HEK293 (cell line): ENCODE results near the gene PIK3R5.

ENCODE experiments used
- CTCF ChIA-PET: fragments of 350-600 bp; formaldehyde crosslinking; extraction: SDS; loops from one replicate; lab custom pipeline; 2021; ENCODE audit warnings: antibody characterized with exemption; lab: Yijun Ruan, JAX
- POLR2A ChIA-PET: fragments of 300-600 bp; formaldehyde crosslinking; extraction: SDS; loops from one replicate; lab custom pipeline; 2020; ENCODE audit warnings: antibody characterized with exemption, inconsistent platforms; lab: Yijun Ruan, JAX
- H3K27ac ChIP-seq: fragments of 200-500 bp; sonication (Bioruptor generic); 2 replicates; pipeline ENCODE4 v1.5.1; 2014; ENCODE audit warnings: low read depth, low read length, control low read depth, inconsistent platforms; ENCODE audit errors: extremely low read depth
- H3K36me3 ChIP-seq, 2 experiments: fragments of 200-500 bp in 1 of 2; sonication (Bioruptor generic) in 1 of 2; 1 replicate in 1 of 2; 2 replicates in 1 of 2; pipeline ENCODE4 v1.5.1; 2014 to 2017; ENCODE audit warnings: inconsistent platforms in 2 of 2, low read length in 2 of 2; ENCODE audit not compliant: control insufficient read depth in 2 of 2, insufficient read depth in 1 of 2
- H3K4me1 ChIP-seq: fragments of 200-500 bp; sonication (Bioruptor generic); 2 replicates; pipeline ENCODE4 v1.5.1; 2014; ENCODE audit warnings: mild to moderate bottlenecking, low read length, inconsistent platforms; ENCODE audit not compliant: control insufficient read depth, insufficient read depth
- H3K4me3 ChIP-seq: 2 replicates; pipeline ENCODE4 v1.5.1; 2011; ENCODE audit warnings: low read depth, mild to moderate bottlenecking, control low read depth, low read length, moderate library complexity
- H3K9me3 ChIP-seq: fragments of 200-500 bp; sonication (Bioruptor generic); 2 replicates; pipeline ENCODE4 v1.5.1; 2014; ENCODE audit warnings: low read depth, low read length, inconsistent platforms; ENCODE audit not compliant: control insufficient read depth, insufficient read depth
- GLIS1 ChIP-seq: fragments of 450-650 bp; formaldehyde crosslinking; IDR thresholded peaks from 2 replicates; pipeline ENCODE4 v1.5.1; 2016; ENCODE audit warnings: missing biosample characterization, missing genetic modification characterization
- KLF1 ChIP-seq: fragments of 450-650 bp; formaldehyde crosslinking; IDR thresholded peaks from 2 replicates; pipeline ENCODE4 v1.5.1; 2016; ENCODE audit warnings: missing biosample characterization, missing genetic modification characterization
- REST ChIP-seq: fragments of 450-650 bp; formaldehyde crosslinking; IDR thresholded peaks from 2 replicates; pipeline ENCODE4 v1.5.1; 2016; ENCODE audit warnings: missing biosample characterization, missing genetic modification characterization
- SP3 ChIP-seq: fragments of 450-650 bp; formaldehyde crosslinking; IDR thresholded peaks from 2 replicates; pipeline ENCODE4 v1.5.1; 2016; ENCODE audit warnings: missing biosample characterization, missing genetic modification characterization
- ZNF140 ChIP-seq: fragments of 450-650 bp; formaldehyde crosslinking; IDR thresholded peaks from 2 replicates; pipeline ENCODE4 v1.5.1; 2016; ENCODE audit warnings: missing biosample characterization, missing genetic modification characterization
- ZNF274 ChIP-seq, 2 experiments: fragments of 200-500 bp in 1 of 2; fragments of 450-650 bp in 1 of 2; sonication (Bioruptor generic) in 1 of 2; formaldehyde crosslinking in 1 of 2; IDR thresholded peaks; 2 replicates each; pipeline versions ENCODE4 v1.5.1 to v1.6.1; 2014 to 2016; ENCODE audit warnings: borderline replicate concordance in 1 of 2, inconsistent platforms in 1 of 2, low read length in 1 of 2, missing biosample characterization in 1 of 2, missing genetic modification characterization in 1 of 2
- ZNF280C ChIP-seq: fragments of 450-650 bp; formaldehyde crosslinking; IDR thresholded peaks from 2 replicates; pipeline ENCODE4 v1.5.1; 2016; ENCODE audit warnings: missing biosample characterization, missing genetic modification characterization
- ZNF362 ChIP-seq: fragments of 450-650 bp; formaldehyde crosslinking; IDR thresholded peaks from 2 replicates; pipeline ENCODE4 v1.5.1; 2016; ENCODE audit warnings: missing biosample characterization, missing genetic modification characterization
- ZNF426 ChIP-seq: fragments of 450-650 bp; formaldehyde crosslinking; IDR thresholded peaks from 2 replicates; pipeline ENCODE4 v1.5.1; 2017; ENCODE audit warnings: missing biosample characterization, missing genetic modification characterization, mild to moderate bottlenecking, inconsistent platforms, moderate library complexity
- ZNF449 ChIP-seq: fragments of 450-650 bp; formaldehyde crosslinking; IDR thresholded peaks from 2 replicates; pipeline ENCODE4 v1.5.1; 2017; ENCODE audit warnings: missing biosample characterization, mild to moderate bottlenecking, missing genetic modification characterization, moderate library complexity
- ZNF596 ChIP-seq: fragments of 450-650 bp; IDR thresholded peaks from 2 replicates; pipeline ENCODE4 v1.5.0; 2018; ENCODE audit warnings: missing biosample characterization, mild to moderate bottlenecking, missing genetic modification characterization, moderate library complexity
- ZNF660 ChIP-seq: fragments of 450-650 bp; IDR thresholded peaks from 2 replicates; pipeline ENCODE4 v1.5.1; 2018; ENCODE audit warnings: missing biosample characterization, mild to moderate bottlenecking, missing genetic modification characterization
- ZNF692 ChIP-seq: fragments of 450-650 bp; formaldehyde crosslinking; IDR thresholded peaks from 2 replicates; pipeline ENCODE4 v1.5.1; 2016; ENCODE audit warnings: missing biosample characterization, missing genetic modification characterization

Gene PIK3R5

GRCh38 chr17:8855477-8856204 lies 109.9 kb downstream of the PIK3R5 start (continued):
- TF ChIP-seq ZNF449 (tag by site-specific recombination) (no peak), SP3 (tag by site-specific recombination) (no peak), ZNF596 (tag by site-specific recombination) (no peak), GLIS1 (tag by site-specific recombination) (no peak), KLF1 (tag by site-specific recombination) (no peak), REST (tag by site-specific recombination) (no peak), ZNF692 (tag by site-specific recombination) (no peak), ZNF426 (no peak)

GRCh38 chr17:8851600-8851999 lies 113.9 kb downstream of the PIK3R5 start:
- no peaks in the 10 kb centered on the region; the same call in 1 of the 2 replicates for H3K4me1 ChIP-seq
- no peaks in the 10 kb centered on the region for H3K9me3 ChIP-seq
- CTCF ChIA-PET, result interaction anchor here (1.6 kb wide), 1 partner anchor 65 kb away, joined by 4 read pairs; no protein-coding TSS in a partner anchor
- H3K4me3 ChIP-seq, result no peak overlapping the region
- no peaks in the 10 kb centered on the region for H3K36me3 ChIP-seq
- H3K27ac ChIP-seq, result no peak overlapping the region
- POLR2A ChIA-PET, result no interaction called here
- TF ChIP-seq ZNF362 (no peak), ZNF274 (IDR thresholded peaks at IDR 0.05; ENCODE audit: low read length) (no peak), ZNF274 (tag by site-specific recombination; IDR thresholded peaks at IDR 0.05; ENCODE audit: borderline replicate concordance) (no peak)

GRCh38 chr17:8849311-8850041 lies 116.0 kb downstream of the PIK3R5 start:
- H3K36me3 ChIP-seq, result no peaks in the 10 kb centered on the region
- no peak overlapping the region for H3K4me3 ChIP-seq
- CTCF ChIA-PET, result interaction anchor here (1.3 to 3.0 kb wide), 4 partner anchors 17 to 148 kb away, joined by 3 to 25 read pairs (median 6); no protein-coding TSS in a partner anchor
- no peaks in the 10 kb centered on the region for H3K4me1 ChIP-seq
- no peak for TF ChIP-seq ZNF140 (tag by site-specific recombination)
- TF ChIP-seq ZNF280C (tag by site-specific recombination), result no peak
- peak; percentile 96 for TF ChIP-seq ZNF660 (tag by site-specific recombination)
- no peak overlapping the region for H3K27ac ChIP-seq
- H3K9me3 ChIP-seq, result no peaks in the 10 kb centered on the region
- POLR2A ChIA-PET, result no interaction called here
